HL-60 (cell line): ENCODE data around the gene SDK1.

Experiments used
- GABPA ChIP-seq: IDR thresholded peaks from 2 replicates; pipeline ENCODE4 v1.6.1; 2012; ENCODE audit warnings: low read depth
- POLR2AphosphoS5 ChIP-seq: IDR thresholded peaks from 2 replicates; pipeline ENCODE4 v1.6.1; 2012; ENCODE audit warnings: low read depth
- REST ChIP-seq: IDR thresholded peaks from 2 replicates; pipeline ENCODE4 v1.6.1; 2012; ENCODE audit warnings: low read depth; ENCODE audit not compliant: insufficient replicate concordance
- SPI1 ChIP-seq: IDR thresholded peaks from 2 replicates; pipeline ENCODE4 v1.6.1; 2012; ENCODE audit warnings: low read depth, mild to moderate bottlenecking, borderline replicate concordance
- TF ChIP-seq, protein P1 (sequence below): IDR thresholded peaks from one replicate; pipeline ENCODE4 v1.5.1; 2011; ENCODE audit warnings: low read length, control low read depth, inconsistent platforms; ENCODE audit not compliant: insufficient read depth

DNA sequence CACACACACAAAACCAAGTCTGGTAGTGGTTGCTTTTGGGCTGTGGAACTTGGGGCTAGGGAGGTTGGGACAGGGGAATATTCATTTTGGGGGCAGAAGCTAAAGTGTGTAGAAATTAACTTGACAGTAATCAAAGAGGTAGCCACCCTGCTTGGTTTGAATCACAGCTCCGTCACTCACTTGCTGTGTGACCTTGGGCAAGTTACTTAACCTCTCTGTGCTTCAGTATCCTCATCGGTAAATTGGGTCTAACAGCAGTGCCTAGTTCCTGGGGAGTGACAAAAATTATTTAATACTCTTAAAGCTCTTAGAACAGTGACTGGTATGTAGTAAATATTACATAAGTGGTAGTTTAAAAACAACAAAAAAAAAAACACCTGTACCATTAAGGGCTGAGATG, 489.8 kb downstream of the SDK1 start:
- TF ChIP-seq, protein P1, sequence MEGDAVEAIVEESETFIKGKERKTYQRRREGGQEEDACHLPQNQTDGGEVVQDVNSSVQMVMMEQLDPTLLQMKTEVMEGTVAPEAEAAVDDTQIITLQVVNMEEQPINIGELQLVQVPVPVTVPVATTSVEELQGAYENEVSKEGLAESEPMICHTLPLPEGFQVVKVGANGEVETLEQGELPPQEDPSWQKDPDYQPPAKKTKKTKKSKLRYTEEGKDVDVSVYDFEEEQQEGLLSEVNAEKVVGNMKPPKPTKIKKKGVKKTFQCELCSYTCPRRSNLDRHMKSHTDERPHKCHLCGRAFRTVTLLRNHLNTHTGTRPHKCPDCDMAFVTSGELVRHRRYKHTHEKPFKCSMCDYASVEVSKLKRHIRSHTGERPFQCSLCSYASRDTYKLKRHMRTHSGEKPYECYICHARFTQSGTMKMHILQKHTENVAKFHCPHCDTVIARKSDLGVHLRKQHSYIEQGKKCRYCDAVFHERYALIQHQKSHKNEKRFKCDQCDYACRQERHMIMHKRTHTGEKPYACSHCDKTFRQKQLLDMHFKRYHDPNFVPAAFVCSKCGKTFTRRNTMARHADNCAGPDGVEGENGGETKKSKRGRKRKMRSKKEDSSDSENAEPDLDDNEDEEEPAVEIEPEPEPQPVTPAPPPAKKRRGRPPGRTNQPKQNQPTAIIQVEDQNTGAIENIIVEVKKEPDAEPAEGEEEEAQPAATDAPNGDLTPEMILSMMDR = no peak
- TF ChIP-seq REST (no peak), SPI1 (no peak), GABPA (no peak), POLR2AphosphoS5 (no peak)
